ENCODE data around the gene NIT1.

DNA sequence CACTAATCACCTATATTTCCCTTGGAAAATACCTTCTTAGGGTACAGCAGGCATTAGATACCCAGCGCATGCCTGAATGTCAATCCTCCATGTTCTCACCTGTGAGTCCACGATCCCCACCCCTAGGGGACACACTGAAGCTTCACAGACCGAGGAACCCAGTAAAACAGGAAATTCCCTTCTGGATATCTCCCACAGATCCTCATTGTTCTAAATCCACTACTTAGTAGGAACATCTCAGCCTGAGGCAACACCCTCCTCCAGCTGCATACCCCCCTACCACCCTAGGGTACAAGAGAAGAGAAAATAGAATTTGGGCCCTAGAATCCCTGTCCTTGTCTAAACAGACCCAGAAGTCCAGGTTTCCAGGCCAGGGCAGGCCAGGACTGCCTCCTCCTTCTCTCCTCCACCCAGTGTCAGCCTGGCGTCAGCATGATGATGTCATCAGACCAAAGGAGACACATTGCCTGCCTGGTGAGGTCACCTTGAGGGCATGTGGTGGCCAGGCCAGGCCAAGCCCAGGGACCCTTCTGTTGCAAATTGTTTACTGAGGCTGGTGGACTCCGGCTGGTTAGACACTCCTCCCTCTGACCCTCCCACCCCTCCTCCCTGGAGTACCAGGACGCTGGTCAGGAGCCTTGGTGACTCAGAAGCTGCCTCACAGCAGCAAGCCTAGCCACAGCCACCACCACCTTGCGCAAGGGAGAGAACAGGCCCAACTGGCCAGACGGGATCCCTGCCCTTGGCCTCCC lies 34.7 kb upstream of the NIT1 start:
- TF ChIP-seq, protein P1, sequence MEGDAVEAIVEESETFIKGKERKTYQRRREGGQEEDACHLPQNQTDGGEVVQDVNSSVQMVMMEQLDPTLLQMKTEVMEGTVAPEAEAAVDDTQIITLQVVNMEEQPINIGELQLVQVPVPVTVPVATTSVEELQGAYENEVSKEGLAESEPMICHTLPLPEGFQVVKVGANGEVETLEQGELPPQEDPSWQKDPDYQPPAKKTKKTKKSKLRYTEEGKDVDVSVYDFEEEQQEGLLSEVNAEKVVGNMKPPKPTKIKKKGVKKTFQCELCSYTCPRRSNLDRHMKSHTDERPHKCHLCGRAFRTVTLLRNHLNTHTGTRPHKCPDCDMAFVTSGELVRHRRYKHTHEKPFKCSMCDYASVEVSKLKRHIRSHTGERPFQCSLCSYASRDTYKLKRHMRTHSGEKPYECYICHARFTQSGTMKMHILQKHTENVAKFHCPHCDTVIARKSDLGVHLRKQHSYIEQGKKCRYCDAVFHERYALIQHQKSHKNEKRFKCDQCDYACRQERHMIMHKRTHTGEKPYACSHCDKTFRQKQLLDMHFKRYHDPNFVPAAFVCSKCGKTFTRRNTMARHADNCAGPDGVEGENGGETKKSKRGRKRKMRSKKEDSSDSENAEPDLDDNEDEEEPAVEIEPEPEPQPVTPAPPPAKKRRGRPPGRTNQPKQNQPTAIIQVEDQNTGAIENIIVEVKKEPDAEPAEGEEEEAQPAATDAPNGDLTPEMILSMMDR (IDR thresholded peaks at IDR 0.05; ENCODE audit: low read depth, low read length): no peak
- no peak for TF ChIP-seq EZH2phosphoT487 (IDR thresholded peaks at IDR 0.05; ENCODE audit: low read depth)
